Adrenal gland (tissue), 5 donors: ENCODE results near the gene FGF12.

ENCODE experiments used
- CTCF ChIP-seq, 6 experiments: fragments of 450-650 bp in 4 of 6; fragments of 200-600 bp in 2 of 6; sonication (generic) in 1 of 6; IDR thresholded peaks; 1 replicate in 5 of 6; 2 replicates in 1 of 6; pipeline versions ENCODE4 v1.5.1 to v1.8.0; 2016 to 2021; ENCODE audit warnings: antibody characterized with exemption in 6 of 6, mild to moderate bottlenecking in 2 of 6, moderate library complexity in 1 of 6
- POLR2A ChIP-seq, 2 donors: fragments of 450-650 bp; IDR thresholded peaks; one replicate each; pipeline ENCODE4 v1.6.1; 2017; ENCODE audit warnings: antibody characterized with exemption in 2 of 2, mild to moderate bottlenecking in 2 of 2, moderate library complexity in 1 of 2
- donor health status: DM: no; HTN: no; CAD: no.

- TF ChIP-seq CTCF (IDR thresholded peaks at IDR 0.05): no peak
- no peak for TF ChIP-seq POLR2A (IDR thresholded peaks at IDR 0.05)
These were observed 559.1 kb downstream of the FGF12 start for GRCh38 chr3:192168202-192168601.
